ENCODE results near the gene FSTL5.

DNA sequence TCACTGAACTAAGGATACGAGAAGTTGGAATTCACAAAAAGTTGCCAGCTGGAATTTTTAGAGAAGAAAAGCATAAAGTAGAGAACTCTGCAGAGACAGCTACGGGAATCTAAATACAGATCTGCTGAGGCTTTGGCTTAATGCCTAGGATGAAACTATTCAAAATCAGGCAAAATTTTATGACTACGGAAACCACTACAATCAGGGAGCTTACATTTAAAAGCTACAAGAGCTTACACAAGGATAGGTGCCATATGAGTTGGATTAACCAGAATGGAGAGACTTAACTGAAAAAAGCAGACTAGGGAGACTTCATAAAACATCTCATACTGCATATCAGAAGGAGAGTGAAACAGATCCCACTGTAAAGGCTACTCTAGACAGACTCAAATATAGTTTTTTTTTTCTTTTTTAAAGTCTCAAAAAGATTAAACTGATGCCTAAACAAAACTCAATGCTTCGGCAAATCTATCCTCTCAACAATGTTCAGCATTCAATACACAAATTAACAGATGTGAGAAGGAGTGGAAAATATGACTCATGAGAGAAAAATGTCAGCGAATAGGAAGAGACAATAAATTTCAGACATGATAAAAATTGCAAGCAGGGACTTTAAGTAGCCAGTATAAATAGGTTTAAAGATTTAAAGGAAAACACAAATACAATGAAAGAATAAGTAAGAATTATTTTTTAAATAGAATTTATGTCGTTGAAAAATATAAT, 586.1 kb downstream of the FSTL5 start:
- TF ChIP-seq POLR2A (IDR thresholded peaks at IDR 0.05; ENCODE audit: low read length) (no peak), GATA1 (IDR thresholded peaks at IDR 0.05; ENCODE audit: low read depth, low read length) (no peak)

All from erythroblast (primary cell).